Esophagus muscularis mucosa (tissue), 4 donors: Measurements from ENCODE around the gene GLIS1. TPM values are rescaled to one million over a fixed set of nuclear protein-coding genes. Genes with fewer than 3 reads are reported as not detected.

Experiments
- DNase-seq: peaks from one replicate; pipeline ENCODE4 v3.0.0-alpha.2; 2017; ENCODE audit errors: extremely low spot score
- H3K27ac ChIP-seq, 4 donors: fragments of 200-600 bp; sonication (generic); replicated peaks in 1 of 4; 1 replicate in 3 of 4; 2 replicates in 1 of 4; pipeline ENCODE4 v1.5.1; 2016 to 2019; ENCODE audit warnings: mild to moderate bottlenecking in 1 of 4
- H3K27me3 ChIP-seq, 4 donors: fragments of 200-600 bp; sonication (generic); one replicate each; pipeline versions ENCODE4 v1.5.1 to v1.6.0; 2016 to 2019
- H3K36me3 ChIP-seq, 4 donors: fragments of 200-600 bp; sonication (generic); one replicate each; pipeline ENCODE4 v1.5.1; 2016 to 2019
- H3K4me1 ChIP-seq, 4 donors: fragments of 200-600 bp; sonication (generic); one replicate each; pipeline ENCODE4 v1.5.1; 2016 to 2019
- H3K4me3 ChIP-seq, 4 donors: fragments of 200-600 bp; sonication (generic); 1 replicate in 2 of 4; 2 replicates in 2 of 4; pipeline ENCODE4 v1.5.1; 2016 to 2019; ENCODE audit warnings: mild to moderate bottlenecking in 4 of 4, moderate library complexity in 1 of 4
- H3K9me3 ChIP-seq, 4 donors: fragments of 200-600 bp; sonication (generic); 1 replicate in 3 of 4; 2 replicates in 1 of 4; pipeline ENCODE4 v1.5.1; 2016 to 2019
- EP300 ChIP-seq: sonication (generic); formaldehyde crosslinking; IDR thresholded peaks from one replicate; pipeline ENCODE4 v1.6.1; 2017; ENCODE audit warnings: antibody characterized with exemption
- POLR2A ChIP-seq: fragments of 450-650 bp; IDR thresholded peaks from one replicate; pipeline ENCODE4 v1.6.1; 2017; ENCODE audit warnings: antibody characterized with exemption, moderate library complexity, mild to moderate bottlenecking, low read depth
- POLR2AphosphoS5 ChIP-seq, 2 donors: sonication (generic); formaldehyde crosslinking; IDR thresholded peaks; one replicate each; pipeline ENCODE4 v1.6.1; 2017; ENCODE audit warnings: antibody characterized with exemption in 2 of 2
- WGBS: methylation state at CpG from one replicate; pipeline ENCODE4 v1.1.5; 2018; 5-methylcytosine and 5-hydroxymethylcytosine counted together
- intact Hi-C: fragments of 100-400 bp; cut with DNase I; formaldehyde crosslinking; loops from one replicate; pipeline ENCODE4 v1.15.1; 2023
- total RNA-seq, 4 donors: library from RNA; depleted of rRNA; stranded (reverse); fragments of >200 nt; gene quantifications; one replicate each; pipeline versions ENCODE4 v1.1.0 to v1.2.1, GENCODE V29; 2016
- TF ChIP-seq, protein P1 (sequence below), 3 experiments: fragments of 200-600 bp in 2 of 3; fragments of 450-650 bp in 1 of 3; sonication (generic) in 2 of 3; IDR thresholded peaks; one replicate each; pipeline ENCODE4 v1.5.1; 2017 to 2019; ENCODE audit warnings: antibody characterized with exemption in 3 of 3, mild to moderate bottlenecking in 2 of 3, moderate library complexity in 1 of 3

Gene GLIS1
- total RNA-seq, 4 donors from 2014 or later: 0.17 to 0.42 TPM; not detected in 2

DNA sequence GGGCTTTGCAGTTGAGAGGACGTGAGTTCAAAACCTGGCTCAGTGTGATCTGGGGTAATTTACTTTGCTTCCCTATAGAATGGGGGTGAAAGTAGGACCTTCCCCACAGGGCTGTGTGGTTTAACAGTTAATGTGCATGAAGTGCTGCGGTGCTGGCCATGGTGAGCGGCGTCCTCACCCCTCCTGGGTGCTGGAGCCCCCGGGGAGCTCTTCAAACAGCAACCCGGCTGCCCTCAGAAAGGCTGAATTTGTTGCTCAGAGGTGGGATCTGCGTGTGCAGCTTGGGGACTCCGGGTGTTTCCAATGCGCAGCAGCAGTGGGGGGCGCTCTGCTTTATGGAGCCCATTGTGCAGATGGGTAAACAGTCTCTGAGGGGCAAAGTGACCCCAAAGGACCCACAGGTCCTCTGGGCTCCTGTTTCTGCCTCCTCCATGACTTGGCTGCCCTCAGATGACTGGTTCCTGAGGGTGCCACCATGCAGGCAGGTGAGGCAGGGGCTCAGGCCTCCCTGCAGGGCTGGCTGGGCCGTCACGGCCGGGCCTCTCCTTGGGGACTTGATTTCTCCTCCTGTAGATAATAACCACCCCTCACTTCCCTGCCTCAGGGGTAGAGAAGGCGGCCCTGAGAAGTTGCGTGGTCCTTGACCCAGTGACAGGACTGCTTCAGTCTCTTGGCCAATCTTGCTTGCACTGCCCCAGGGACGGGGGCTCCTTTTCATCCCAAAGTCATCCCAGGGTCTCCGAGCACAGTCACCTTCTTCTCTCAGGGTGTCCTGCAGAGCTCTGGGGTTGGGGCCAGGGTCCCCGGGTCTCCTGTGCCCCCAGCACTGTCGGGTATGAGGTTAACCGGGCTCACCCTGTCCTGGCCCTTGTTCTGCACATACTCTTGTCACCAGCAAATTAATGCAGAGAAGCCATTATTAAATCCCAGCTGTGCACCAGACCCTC is 239.4 kb downstream of the GLIS1 start:
- H3K27me3 ChIP-seq: peaks cover 0 to 64% (median 0%) of the 10 kb centered on the region in 4 donors
- no peak for DNase-seq
- no peak overlapping the region for H3K27ac ChIP-seq
- no peaks in the 10 kb centered on the region for H3K4me1 ChIP-seq
- no peak for TF ChIP-seq POLR2AphosphoS5 (IDR thresholded peaks at IDR 0.05)
- TF ChIP-seq, protein P1, sequence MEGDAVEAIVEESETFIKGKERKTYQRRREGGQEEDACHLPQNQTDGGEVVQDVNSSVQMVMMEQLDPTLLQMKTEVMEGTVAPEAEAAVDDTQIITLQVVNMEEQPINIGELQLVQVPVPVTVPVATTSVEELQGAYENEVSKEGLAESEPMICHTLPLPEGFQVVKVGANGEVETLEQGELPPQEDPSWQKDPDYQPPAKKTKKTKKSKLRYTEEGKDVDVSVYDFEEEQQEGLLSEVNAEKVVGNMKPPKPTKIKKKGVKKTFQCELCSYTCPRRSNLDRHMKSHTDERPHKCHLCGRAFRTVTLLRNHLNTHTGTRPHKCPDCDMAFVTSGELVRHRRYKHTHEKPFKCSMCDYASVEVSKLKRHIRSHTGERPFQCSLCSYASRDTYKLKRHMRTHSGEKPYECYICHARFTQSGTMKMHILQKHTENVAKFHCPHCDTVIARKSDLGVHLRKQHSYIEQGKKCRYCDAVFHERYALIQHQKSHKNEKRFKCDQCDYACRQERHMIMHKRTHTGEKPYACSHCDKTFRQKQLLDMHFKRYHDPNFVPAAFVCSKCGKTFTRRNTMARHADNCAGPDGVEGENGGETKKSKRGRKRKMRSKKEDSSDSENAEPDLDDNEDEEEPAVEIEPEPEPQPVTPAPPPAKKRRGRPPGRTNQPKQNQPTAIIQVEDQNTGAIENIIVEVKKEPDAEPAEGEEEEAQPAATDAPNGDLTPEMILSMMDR (IDR thresholded peaks at IDR 0.05): no peak
- no peak for TF ChIP-seq POLR2A
- TF ChIP-seq EP300: no peak
- WGBS: 90% methylated on average over 19 of the region's 20 CpGs
- H3K36me3 ChIP-seq: no peaks in the 10 kb centered on the region
- no peaks in the 10 kb centered on the region for H3K9me3 ChIP-seq
- no peak overlapping the region for H3K4me3 ChIP-seq
- intact Hi-C loops: no loop called here

DNA sequence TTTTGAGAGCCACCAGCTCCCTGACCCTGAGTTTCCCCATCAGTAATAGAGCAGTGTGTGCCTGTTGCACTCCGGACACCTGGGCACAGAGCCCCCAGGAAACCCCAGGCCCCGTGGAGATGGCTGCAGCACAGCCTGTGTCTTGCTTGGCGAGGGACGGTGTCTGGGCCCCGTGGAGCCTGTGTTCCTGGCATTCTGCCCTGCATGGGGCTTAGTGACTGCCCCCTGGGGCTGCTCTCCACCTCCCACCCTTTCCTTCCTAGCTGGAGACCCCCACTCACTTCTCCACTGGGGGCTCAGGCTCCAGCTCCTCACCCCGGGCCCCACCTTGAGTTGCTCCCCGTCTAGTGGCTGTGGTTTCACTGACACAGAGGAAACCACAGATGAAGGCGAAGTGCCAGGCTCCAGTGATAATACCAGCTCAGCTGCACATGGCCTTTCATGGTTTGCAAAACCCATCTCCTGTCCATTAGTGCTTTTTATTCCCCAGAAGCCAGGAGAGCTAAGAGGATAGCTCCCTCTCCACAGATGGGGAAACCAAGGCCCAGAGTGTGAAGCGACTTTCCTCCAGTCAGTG is 240.3 kb downstream of the GLIS1 start:
- no peaks in the 10 kb centered on the region for H3K4me1 ChIP-seq
- intact Hi-C loops: no loop called here
- DNase-seq: no peak
- peaks cover 0 to 66% (median 0%) of the 10 kb centered on the region in 4 donors for H3K27me3 ChIP-seq
- H3K27ac ChIP-seq: no peak overlapping the region
- TF ChIP-seq POLR2AphosphoS5 (IDR thresholded peaks at IDR 0.05) (no peak), POLR2A (no peak), EP300 (no peak)
- TF ChIP-seq, protein P1 (IDR thresholded peaks at IDR 0.05): no peak
- no peaks in the 10 kb centered on the region for H3K36me3 ChIP-seq
- 53% methylated on average over 6 of the region's 9 CpGs for WGBS
- H3K4me3 ChIP-seq: no peak overlapping the region
- H3K9me3 ChIP-seq: no peaks in the 10 kb centered on the region

DNA sequence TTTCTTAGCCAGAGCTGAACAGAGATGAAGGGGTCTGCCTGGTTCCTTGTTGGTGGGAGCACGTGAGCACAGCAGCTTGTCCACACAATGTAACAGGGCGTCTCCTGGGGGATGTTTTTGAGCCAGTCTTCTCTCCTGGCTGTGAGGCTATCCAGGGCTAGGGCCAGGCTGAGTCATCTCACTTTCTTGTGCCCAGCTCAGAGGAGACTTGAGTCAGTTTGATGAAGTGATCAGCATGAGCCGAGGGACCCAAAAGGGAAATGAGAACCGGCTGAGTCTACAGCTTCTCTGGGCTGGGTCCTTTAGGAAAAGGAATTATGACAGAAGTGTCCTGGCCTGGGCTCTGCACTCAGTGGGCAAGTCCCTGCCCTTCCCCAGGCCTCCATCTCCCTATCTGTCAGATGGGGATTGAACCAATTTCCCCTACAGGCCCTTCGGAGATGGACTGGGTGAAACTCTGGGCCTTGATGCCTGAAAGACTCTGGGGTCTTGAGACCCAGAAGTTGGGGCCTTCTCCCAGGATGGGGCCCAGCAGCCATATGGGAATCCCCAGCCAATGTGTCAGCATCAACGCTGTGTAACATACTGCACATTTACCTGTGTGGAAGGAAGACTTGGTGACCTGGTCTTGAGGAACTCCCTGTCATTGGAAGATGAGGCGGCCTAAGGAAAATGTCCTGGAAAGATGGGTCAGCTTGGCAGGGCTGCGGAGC is 243.2 kb downstream of the GLIS1 start:
- intact Hi-C loops: no loop called here
- WGBS: 74% methylated on average over 7 of the region's 8 CpGs
- TF ChIP-seq, protein P1 (IDR thresholded peaks at IDR 0.05): no peak
- TF ChIP-seq EP300 (no peak), POLR2A (no peak), POLR2AphosphoS5 (IDR thresholded peaks at IDR 0.05) (no peak)
- H3K9me3 ChIP-seq: no peaks in the 10 kb centered on the region
- H3K36me3 ChIP-seq: no peaks in the 10 kb centered on the region
- H3K27me3 ChIP-seq: peaks cover 0 to 75% (median 0%) of the 10 kb centered on the region in 4 donors
- no peak for DNase-seq
- H3K27ac ChIP-seq: no peak overlapping the region
- H3K4me1 ChIP-seq: peaks cover 0 to 3% (median 1%) of the 10 kb centered on the region in 4 donors
- H3K4me3 ChIP-seq: no peak overlapping the region

DNA sequence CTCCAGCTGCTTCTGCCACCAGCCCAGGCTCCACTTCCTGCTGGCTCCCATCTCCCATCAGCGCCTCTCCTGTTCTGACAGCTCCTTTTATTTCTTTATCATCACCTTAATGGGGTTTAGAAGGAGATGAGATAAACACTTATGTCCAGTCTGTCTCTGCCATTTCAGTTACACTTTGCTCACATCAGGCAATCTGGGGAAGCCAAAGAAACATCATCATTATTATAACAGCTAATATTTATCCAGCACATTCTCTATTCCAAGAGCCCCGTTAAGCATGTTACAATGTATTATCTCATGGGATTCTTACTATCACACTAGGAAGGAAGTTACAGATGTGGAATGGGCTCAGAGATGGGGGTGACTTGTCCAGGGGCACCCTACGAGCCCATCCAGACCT is 248.6 kb downstream of the GLIS1 start:
- TF ChIP-seq POLR2AphosphoS5 (IDR thresholded peaks at IDR 0.05) (no peak), EP300 (no peak), POLR2A (no peak)
- TF ChIP-seq, protein P1 (IDR thresholded peaks at IDR 0.05): no peak

More for the DNA sequence above, 248.6 kb downstream of the GLIS1 start:
- Histone ChIP-seq H3K36me3 (no peaks in the 10 kb centered on the region), H3K4me3 (no peak overlapping the region), H3K27ac (no peak overlapping the region), H3K4me1 (peaks cover 0 to 16% (median 14%) of the 10 kb centered on the region in 4 donors), H3K9me3 (no peaks in the 10 kb centered on the region), H3K27me3 (peaks cover 0 to 74% (median 0%) of the 10 kb centered on the region in 4 donors)
- no peak for DNase-seq
- intact Hi-C loops: no loop called here
- 37% methylated on average over 3 of the region's 3 CpGs for WGBS
